Activated CD4-positive, alpha-beta T cell treated with anti-CD3 and anti-CD28 coated beads, Interleukin-2, amount 50 U/mL, for 48 hours (primary cell): Measurements from ENCODE around the gene SP8.

Source experiments
- DNase-seq, 2 experiments: peaks; one replicate each; pipeline ENCODE4 v3.0.0-alpha.2; 2020

Gene SP8

DNA sequence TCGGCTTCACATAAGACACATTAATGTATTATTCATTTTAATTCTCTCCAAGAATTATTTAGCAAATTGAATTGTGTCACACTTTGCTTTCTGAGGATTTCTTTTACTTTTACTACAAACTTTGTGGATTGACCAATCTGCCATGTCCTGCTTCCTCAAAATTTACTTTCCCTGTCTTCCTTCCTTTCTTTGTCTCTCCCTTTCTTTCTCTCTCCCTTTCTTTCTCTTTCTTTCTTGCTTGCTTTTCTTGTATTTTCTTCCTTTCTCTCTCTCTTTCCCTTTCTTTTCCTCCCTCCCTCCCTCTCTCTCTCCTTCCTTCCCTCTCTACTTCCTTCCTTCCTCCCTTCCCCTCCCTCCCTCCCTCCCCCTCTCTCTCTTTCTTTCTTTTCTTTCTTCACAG lies 37.8 kb downstream of the SP8 start:
- no peak for DNase-seq

DNA sequence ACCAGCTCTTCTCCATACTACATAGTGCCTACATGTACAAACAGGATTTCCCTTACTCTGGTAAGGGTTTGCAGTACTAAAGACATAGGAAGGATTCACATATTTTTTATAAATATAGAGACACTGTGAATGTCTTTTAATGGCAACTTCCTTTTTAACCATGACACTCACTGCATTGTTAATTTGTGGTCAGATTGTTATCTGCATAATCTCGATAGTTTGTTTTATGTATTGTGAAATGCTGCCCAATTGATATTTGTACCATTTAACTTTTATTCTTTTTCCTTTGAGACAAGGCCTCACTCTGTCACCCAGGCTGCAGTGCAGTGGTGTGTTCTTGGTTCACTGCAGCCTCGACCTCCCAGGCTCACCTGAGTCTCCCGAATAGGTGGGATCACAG lies 39.7 kb downstream of the SP8 start:
- no peak for DNase-seq

DNA sequence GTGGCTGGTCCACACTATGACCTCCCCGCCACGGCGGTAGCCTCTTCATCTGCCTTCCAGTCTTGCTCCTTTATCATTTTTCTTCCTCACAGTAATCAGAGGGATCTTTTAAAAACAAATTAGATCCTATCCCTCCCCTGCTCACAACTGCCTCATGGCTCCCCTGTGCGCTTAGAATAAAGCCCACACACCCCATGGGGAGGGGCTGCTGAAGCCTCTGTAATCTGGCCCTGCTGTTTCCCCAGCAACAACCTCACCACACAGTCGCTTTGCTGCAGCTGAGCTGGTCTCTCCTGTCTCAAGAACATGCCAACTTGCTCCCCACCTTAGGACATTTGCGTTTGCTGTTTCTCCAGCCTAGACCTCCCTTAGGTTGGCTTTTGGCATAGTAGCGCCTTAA lies 41.0 kb downstream of the SP8 start:
- DNase-seq: no peak

GRCh38 chr7:20744954-20745446 lies 41.7 kb downstream of the SP8 start:
- DNase-seq: no peak

GRCh38 chr7:20742913-20743312 lies 43.8 kb downstream of the SP8 start:
- no peak for DNase-seq

DNA sequence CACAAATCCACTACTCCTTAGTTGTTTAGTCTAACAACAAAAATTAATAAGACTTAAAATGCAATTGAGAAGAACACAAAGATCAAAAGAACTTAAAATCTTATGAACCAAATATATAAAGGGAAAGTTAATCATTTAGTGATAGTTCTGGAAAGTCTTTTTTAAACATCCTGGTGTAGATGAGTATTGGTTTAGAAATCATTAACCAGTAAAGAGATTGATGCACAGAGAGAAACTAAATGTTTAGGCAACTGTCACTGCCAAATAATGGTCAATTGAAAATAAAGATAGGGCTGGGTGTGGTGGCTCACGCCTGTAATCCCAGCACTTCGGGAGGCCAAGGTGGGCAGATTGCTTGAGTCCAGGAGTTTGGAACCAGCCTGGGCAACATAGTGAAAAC lies 44.9 kb downstream of the SP8 start:
- DNase-seq: no peak

DNA sequence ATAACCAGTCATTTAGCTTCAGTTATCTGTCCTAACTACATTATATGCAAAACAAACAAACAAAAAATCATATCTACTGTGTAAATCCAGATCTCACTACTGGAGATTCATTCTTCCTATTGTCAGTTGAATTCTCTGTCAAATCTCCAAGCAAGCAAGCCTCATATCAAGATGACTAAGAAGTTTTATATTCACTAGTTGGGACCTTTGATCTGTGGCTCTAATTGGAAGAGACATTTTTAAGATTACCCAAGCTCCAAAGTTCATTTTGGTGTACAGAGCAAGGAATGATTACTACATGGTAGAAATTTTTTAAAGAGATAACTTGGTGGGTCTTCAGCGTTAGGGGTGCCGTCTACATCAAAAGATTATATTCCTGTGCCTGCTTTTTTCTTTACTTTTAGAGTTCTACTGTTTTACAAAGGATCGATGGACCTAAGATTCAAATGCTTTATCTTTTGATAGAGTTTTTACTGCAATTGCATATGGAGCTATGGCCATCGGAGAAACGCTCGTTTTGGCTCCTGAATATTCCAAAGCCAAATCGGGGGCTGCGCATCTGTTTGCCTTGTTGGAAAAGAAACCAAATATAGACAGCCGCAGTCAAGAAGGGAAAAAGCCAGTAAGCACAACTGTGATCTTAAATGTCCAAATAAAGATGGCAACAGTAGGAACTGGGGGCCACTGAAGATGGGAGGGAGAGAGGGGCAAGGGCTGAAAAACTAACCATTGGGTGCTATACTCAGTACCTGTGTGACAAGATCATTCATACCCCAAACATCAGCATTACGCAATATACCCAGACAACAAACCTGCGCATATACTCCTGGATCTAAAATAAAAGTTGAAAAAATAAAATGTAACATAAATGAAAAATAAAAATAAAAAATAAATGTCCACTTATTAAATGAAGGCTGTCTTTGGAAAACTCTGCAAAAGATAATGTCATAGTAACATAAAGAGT lies 47.9 kb downstream of the SP8 start:
- no peak for DNase-seq

GRCh38 chr7:20737840-20738448 lies 48.7 kb downstream of the SP8 start:
- DNase-seq: no peak

DNA sequence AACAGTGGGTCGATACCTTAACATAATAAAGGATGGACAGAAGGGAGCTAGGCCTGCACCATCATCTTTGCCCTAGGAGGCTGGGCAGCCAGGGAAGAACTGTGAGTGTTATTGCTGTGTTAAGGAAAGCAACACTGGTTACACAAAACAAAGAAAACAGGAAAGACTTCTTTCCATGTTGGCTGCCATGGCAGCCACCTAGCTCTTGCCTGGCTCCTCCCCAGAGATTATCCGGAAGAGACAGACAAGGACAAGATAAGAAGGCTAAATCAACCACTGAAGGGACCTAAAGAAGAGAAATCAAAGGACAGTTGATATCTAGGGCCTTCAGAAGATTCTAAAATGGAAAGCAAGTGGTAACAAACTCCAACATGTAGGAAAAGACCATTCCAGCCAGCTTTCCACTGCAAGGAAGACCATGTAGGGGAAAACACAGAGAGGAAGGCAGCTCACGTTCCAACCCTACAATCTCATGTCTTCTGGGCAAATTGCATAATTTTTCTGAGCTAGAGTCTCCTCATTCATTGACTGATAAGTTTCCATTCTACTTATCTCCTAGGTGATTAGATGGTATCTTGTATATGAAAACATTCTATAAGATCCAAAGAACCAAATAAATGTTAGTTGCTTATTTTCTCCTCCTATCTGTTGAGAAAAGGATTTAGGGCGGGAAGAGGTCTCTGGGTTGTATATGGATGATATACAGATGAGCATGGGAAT lies 51.2 kb downstream of the SP8 start:
- no peak for DNase-seq
